GM18507 (cell line): Measurements from ENCODE around the gene RAD21L1.

Source experiments
- DNase-seq: peaks from one replicate; pipeline ENCODE4 v3.0.0; 2011; ENCODE audit warnings: low read depth; ENCODE audit not compliant: insufficient read length; ENCODE audit errors: extremely low spot score
- FAIRE-seq: peaks from 2 replicates; lab custom pipeline; 2011; peaks lifted over from hg19 to GRCh38; lab: Jason Lieb, UNC

The RAD21L1 gene

DNA sequence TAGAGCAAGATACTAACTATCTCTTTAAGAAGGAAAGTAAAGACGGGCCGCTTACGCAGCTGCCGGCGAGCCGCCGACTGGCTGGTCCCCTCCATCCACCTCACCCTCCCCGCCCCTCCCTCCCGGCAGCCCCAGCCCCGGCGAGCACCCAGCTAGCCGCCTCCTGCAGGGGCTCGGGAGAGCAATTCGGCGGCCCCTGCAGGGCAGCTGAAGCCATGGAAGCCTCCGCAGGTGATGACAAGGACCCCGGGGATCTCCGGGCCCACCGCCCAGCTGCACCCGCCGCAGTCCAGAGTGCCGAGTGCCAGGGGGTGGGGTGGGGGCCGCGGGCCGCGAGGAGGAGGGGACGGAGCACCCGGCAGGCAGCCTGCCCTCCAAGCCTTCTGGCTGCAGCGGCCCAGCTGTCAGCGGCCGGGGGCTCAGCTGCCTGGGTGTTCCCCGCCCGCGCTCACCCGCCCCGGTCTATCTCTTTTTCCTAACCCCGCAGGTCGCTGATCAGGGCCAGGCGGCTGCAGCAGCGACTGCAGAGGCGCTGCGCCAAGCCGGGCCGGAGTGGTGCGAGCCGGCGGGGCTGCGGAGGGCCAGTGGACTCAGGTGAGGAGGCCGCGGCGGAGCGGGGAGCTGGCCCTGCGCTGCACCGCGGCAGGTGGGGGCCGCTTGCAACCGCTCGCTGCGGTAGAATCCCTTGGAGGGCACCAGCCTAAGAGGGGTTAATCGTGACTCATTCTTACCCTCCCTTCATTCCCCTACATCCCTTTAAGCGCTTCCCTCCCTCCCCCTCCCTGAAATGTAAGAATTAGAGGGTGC, 40.5 kb downstream of the RAD21L1 start, which contains the start of gene SNPH:
SNPH (plus strand) TSS at position 128 of the 807 bp plus-strand sequence. CDS start 29,946 bp downstream, outside the sequence.
- DNase-seq (peak; percentile 29), FAIRE-seq (peak; percentile 38)

DNA sequence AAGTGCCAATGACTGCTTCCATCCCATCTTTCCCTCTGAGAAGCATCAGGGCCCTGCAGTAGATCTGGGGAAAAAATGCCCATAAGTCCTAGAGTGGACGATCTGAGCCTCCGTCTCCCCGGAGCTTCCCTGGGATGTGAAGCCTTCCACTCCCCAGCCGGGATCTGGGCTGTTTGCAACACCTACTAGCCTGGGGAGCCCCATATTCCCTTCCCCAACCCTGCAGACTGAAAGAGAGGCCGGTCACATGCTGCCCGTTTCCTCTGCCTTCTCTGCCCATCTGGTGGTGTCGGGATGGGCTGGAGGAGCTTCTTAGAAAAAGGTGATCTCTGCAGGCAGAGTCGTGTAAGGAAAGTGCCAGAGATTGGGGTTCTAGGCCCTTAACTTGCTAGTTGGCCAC, 41.3 kb downstream of the RAD21L1 start:
- FAIRE-seq (no peak), DNase-seq (no peak)

GRCh38 chr20:1267809-1268374, 42.0 kb downstream of the RAD21L1 start:
- FAIRE-seq = no peak
- no peak for DNase-seq

- no peak for DNase-seq
- FAIRE-seq = no peak
Measured at GRCh38 chr20:1269235-1269634, 43.4 kb downstream of the RAD21L1 start.

DNA sequence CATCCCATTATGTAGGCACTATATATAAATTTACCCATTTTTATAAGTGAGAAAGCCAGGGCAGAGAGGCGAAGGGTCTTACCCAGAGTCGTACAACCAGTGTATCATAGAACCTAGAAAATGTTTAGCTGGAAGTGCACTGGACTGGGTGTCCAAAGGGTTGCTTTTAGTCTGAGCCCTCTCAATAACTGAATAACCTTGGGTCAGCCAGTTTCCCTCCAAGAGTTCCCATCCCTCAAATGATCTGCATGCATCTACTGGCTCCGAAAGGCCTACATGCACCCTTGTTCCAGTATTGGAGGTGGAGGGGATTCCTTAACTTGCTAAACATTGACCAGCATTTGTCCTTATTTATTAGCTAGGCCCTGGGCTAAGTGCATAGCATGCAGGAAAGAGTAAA, 44.0 kb downstream of the RAD21L1 start:
- FAIRE-seq = no peak

GRCh38 chr20:1272368-1273100, 46.7 kb downstream of the RAD21L1 start:
- DNase-seq (no peak), FAIRE-seq (no peak)

More for the DNA sequence above, 44.0 kb downstream of the RAD21L1 start:
- no peak for DNase-seq

GRCh38 chr20:1273366-1273765, 47.5 kb downstream of the RAD21L1 start:
- FAIRE-seq (no peak), DNase-seq (no peak)

GRCh38 chr20:1274485-1275311, 48.9 kb downstream of the RAD21L1 start:
- DNase-seq (no peak), FAIRE-seq (no peak)

GRCh38 chr20:1275919-1276318, 50.1 kb downstream of the RAD21L1 start:
- DNase-seq (no peak), FAIRE-seq (no peak)

DNA sequence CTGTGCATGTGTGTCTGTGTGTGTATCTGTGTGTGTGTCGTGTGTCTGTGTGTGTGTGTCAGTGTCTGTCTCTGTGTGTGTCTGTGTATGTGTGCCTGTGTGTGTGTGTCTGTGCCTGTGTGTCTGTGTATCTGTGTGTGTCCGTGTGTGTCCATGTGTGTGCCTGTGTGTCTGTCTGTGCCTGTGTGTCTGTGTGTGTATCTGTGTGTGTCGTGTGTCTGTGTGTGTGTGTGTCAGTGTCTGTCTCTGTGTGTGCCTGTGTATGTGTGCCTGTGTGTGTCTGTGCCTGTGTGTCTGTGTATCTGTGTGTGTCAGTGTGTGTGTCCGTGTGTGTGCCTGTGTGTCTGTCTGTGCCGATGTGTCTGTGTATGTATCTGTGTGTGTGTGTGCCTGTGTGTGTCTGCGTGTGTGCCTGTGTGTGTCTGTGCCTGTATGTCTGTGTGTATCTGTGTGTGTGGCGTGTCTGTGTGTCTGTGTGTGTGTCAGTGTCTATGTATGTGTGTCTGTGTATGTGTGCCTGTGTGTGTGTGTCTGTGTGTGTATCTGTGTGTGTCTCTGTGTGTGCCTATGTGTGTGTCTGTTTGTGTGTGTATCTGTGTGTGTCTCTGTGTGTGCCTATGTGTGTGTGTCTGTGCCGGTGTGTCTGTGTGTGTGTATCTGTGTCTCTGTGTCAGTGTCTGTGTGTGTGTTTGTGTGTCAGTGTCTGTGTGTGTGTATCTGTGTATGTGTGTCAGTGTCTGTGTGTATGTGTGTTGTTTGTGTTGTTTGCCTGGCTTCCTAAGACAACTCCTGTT, 51.9 kb downstream of the RAD21L1 start:
- DNase-seq = no peak
- FAIRE-seq = peak; percentile 5

GRCh38 chr20:1278993-1279392, 53.1 kb downstream of the RAD21L1 start:
- DNase-seq = no peak
- no peak for FAIRE-seq

DNA sequence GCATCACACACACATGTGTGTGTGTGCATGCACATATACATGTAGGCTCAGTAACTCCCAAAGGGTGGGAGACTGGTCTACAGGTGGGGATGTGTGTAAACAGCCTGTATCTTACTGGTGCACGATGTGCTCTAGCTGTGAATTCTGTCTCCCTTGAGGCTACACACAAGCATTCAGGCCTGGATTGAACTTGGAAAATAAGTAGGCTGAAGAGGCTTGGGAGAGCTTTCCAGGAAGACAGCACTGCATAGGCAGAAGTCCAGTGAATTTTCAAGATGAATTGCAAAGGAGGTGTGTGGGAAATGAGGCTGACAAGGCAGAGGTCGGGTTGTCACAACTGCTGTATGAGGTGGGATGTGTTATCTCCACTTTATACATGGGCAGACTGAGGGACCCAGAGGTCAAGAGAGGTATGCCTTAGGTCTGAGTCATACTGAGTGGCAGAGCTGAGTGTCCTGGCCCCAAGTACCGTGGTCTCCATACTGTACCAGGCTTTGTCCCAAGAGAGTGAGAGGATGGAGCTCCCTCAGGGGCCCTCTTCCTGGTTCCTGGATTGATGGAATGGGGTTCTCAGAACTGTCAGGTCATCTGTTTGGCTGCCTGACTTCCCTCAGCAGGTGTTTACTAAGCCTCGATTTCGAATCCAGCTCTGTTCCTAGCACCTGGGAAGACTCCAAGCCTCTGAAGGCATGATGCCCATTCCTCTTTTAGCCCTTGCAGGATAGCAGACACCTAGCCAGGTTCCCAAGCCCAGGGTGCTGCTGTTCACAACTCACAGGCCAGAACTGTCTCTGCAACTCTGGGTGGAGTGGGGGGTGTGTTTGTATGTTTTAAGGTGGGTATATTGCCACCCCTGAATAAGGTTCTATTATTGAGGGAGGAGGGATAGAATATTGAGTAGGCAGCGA, 54.6 kb downstream of the RAD21L1 start:
- DNase-seq (no peak), FAIRE-seq (no peak)

GRCh38 chr20:1281279-1282057, 55.6 kb downstream of the RAD21L1 start:
- DNase-seq (no peak), FAIRE-seq (no peak)

- DNase-seq (no peak), FAIRE-seq (no peak)
Measured at GRCh38 chr20:1282966-1283365, 57.1 kb downstream of the RAD21L1 start.

GRCh38 chr20:1283522-1284510, 58.0 kb downstream of the RAD21L1 start:
- DNase-seq (no peak), FAIRE-seq (no peak)
